Hepatocyte (in vitro differentiated cells): Measurements from ENCODE around the gene TMEM161A. TPM values are rescaled to one million over a fixed set of nuclear protein-coding genes. Genes with fewer than 3 reads are reported as not detected.
"Not testable (repeated sequence)": the region's sequence is repeated elsewhere in the genome, so short reads cannot be mapped to it uniquely, and the experiment has no call there.

Source experiments
- DNase-seq: peaks from one replicate; pipeline ENCODE4 v3.0.0-alpha.2; 2016; ENCODE audit warnings: low spot score
- H2AFZ ChIP-seq: fragments of 200-600 bp; sonication (generic); 2 replicates; pipeline ENCODE4 v1.6.0; 2016; ENCODE audit warnings: antibody characterized with exemption, mild to moderate bottlenecking
- H3K27ac ChIP-seq: fragments of 200-600 bp; sonication (generic); 2 replicates; pipeline ENCODE4 v1.5.1; 2016; ENCODE audit warnings: mild to moderate bottlenecking
- H3K27me3 ChIP-seq: fragments of 200-600 bp; sonication (generic); 2 replicates; pipeline ENCODE4 v1.6.1; 2016
- H3K36me3 ChIP-seq: fragments of 200-600 bp; sonication (generic); replicated peaks from 2 replicates; pipeline ENCODE4 v1.5.1; 2016; ENCODE audit warnings: low read depth; ENCODE audit not compliant: insufficient read depth
- H3K4me1 ChIP-seq: fragments of 200-600 bp; sonication (generic); 2 replicates; pipeline ENCODE4 v1.5.1; 2016; ENCODE audit warnings: mild to moderate bottlenecking, moderate library complexity; ENCODE audit not compliant: insufficient read depth
- H3K4me2 ChIP-seq: fragments of 200-600 bp; sonication (generic); 2 replicates; pipeline ENCODE4 v1.6.0; 2016
- H3K4me3 ChIP-seq: fragments of 200-600 bp; sonication (generic); 2 replicates; pipeline ENCODE4 v1.5.1; 2016; ENCODE audit warnings: mild to moderate bottlenecking
- H3K79me2 ChIP-seq: fragments of 200-600 bp; sonication (generic); 2 replicates; pipeline ENCODE4 v1.6.0; 2017; ENCODE audit warnings: mild to moderate bottlenecking
- H3K9me2 ChIP-seq: fragments of 200-600 bp; sonication (generic); replicated peaks from 2 replicates; pipeline ENCODE4 v1.6.0; 2017; ENCODE audit warnings: mild to moderate bottlenecking; ENCODE audit not compliant: insufficient read depth
- H3K9me3 ChIP-seq: fragments of 200-600 bp; sonication (generic); 2 replicates; pipeline ENCODE4 v1.5.1; 2016; ENCODE audit warnings: low read depth, mild to moderate bottlenecking
- H4K20me1 ChIP-seq: fragments of 200-600 bp; sonication (generic); 2 replicates; pipeline ENCODE4 v1.6.0; 2016; ENCODE audit warnings: mild to moderate bottlenecking; ENCODE audit not compliant: insufficient read depth, poor library complexity, severe bottlenecking
- CTCF ChIP-seq: fragments of 200-600 bp; sonication (generic); IDR thresholded peaks from 2 replicates; pipeline ENCODE4 v1.5.1; 2016; ENCODE audit warnings: antibody characterized with exemption, mild to moderate bottlenecking; ENCODE audit not compliant: poor library complexity
- EZH2 ChIP-seq: fragments of 200-600 bp; sonication (generic); IDR thresholded peaks from 2 replicates; pipeline ENCODE4 v1.6.1; 2016; ENCODE audit warnings: antibody characterized with exemption, mild to moderate bottlenecking, borderline replicate concordance
- EZH2phosphoT487 ChIP-seq: fragments of 200-600 bp; sonication (generic); IDR thresholded peaks from one replicate; pipeline ENCODE4 v1.6.1; 2018; ENCODE audit warnings: antibody characterized with exemption, mild to moderate bottlenecking, low read depth, moderate library complexity; ENCODE audit not compliant: unreplicated experiment, severe bottlenecking
- WGBS: methylation state at CpG from one replicate; pipeline ENCODE4 v1.1.6; 2016; ENCODE audit warnings: low lambda C conversion rate; ENCODE audit errors: missing lambda C conversion rate; 5-methylcytosine and 5-hydroxymethylcytosine counted together
- polyA plus RNA-seq: library from polyadenylated mRNA; unstranded; fragments of >200 nt; fragmentation: Nextera tagmentation; extraction: Ambion mirVana; gene quantifications from 2 replicates; pipeline ENCODE4 v1.2.1, GENCODE V29; 2016
- total RNA-seq: library from RNA; depleted of rRNA; stranded (reverse); fragments of >200 nt; gene quantifications from 2 replicates; pipeline ENCODE4 v1.2.3, GENCODE V29; 2014

Gene TMEM161A
- total and polyA plus RNA-seq, 2 experiments from 2014 or later, result 22.1 to 48.5 TPM

DNA sequence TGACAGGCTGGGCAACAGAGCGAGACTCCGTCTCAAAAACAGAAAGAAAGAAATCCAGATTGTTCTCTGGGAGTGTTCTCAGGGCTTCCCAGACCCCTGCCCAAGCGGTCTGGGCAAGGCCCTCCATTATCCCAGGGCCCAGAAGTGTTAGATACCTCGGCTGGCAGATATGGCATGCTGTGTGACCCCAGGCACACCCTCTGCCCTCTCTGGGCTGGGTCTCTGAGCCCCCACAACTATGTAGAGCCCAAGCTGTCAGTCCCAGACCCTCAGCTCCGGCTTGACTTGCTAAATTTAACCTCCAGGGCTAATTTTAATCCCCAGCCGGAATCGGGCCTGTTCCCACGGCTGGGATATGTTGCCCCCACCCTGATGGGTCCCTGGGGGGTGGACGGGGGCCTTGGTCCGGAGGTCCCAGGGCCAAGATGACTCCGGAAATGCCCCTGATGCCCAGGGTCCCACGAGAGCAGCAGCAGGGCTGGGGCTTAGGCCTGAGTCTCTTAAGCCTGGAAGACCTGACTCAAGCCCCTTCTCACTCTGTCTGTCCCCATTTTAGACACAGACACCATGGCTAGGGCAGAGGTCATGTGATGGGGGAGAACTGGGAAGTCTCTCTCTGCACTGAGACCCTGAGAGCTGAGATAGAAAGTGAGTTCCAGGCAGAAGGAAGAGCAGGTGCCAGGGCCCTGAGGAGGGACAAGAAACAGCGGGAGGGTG is 14.5 kb upstream of the TMEM161A start:
- no peak overlapping the region for H3K4me2 ChIP-seq
- no peak for TF ChIP-seq CTCF
- no peak for TF ChIP-seq EZH2
- TF ChIP-seq EZH2phosphoT487, result no peak
- DNase-seq, result no peak
- no peaks in the 10 kb centered on the region for H3K36me3 ChIP-seq
- no peaks in the 10 kb centered on the region for H3K79me2 ChIP-seq
- no peaks in the 10 kb centered on the region for H4K20me1 ChIP-seq
- no peak overlapping the region for H3K4me3 ChIP-seq
- no peaks in the 10 kb centered on the region for H3K9me2 ChIP-seq
- 88% methylated on average over 13 of the region's 13 CpGs for WGBS
- no peaks in the 10 kb centered on the region for H3K4me1 ChIP-seq
- H2AFZ ChIP-seq, result no peak overlapping the region
- no peaks in the 10 kb centered on the region for H3K27me3 ChIP-seq
- H3K9me3 ChIP-seq, result no peaks in the 10 kb centered on the region
- no peak overlapping the region for H3K27ac ChIP-seq

DNA sequence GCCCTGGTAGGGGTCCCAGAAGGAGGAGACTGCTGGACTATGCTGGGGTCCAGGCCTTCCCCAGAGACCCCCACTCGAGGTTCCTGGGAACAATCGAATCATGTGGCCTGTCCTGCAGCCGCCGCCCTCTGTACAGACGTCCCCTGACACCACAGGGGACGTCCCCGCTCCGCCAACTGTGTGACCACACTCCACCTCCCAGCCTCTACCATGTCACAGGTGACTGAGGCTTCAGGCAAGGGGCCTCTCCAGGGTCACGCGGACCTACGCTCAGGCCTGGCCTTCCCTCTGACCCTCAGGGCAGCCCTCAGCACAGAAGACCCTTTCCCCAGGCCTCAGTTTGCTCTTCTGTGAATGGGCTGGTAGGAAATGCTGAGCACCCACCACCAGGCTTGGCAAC is 13.1 kb upstream of the TMEM161A start:
- Histone ChIP-seq H3K79me2 (no peaks in the 10 kb centered on the region), H3K27ac (no peak overlapping the region), H3K4me3 (no peak overlapping the region), H3K4me1 (no peaks in the 10 kb centered on the region), H4K20me1 (no peaks in the 10 kb centered on the region), H3K4me2 (no peak overlapping the region), H3K27me3 (no peaks in the 10 kb centered on the region), H2AFZ (no peak overlapping the region), H3K9me2 (no peaks in the 10 kb centered on the region), H3K9me3 (no peaks in the 10 kb centered on the region), H3K36me3 (no peaks in the 10 kb centered on the region)
- TF ChIP-seq EZH2 (no peak), EZH2phosphoT487 (no peak), CTCF (no peak)
- 80% methylated on average over 11 of the region's 11 CpGs for WGBS
- DNase-seq, result no peak

- TF ChIP-seq EZH2 (no peak), CTCF (no peak), EZH2phosphoT487 (no peak)
- no peaks in the 10 kb centered on the region for H4K20me1 ChIP-seq
- H3K4me2 ChIP-seq, result no peak overlapping the region
Measured at GRCh38 chr19:19149435-19149834, 11.2 kb upstream of the TMEM161A start.

GRCh38 chr19:19148504-19148903 is 10.2 kb upstream of the TMEM161A start:
- not testable (repeated sequence) for DNase-seq, H3K4me3 ChIP-seq, H3K4me1 ChIP-seq, H3K27me3 ChIP-seq, H3K9me2 ChIP-seq, H3K79me2 ChIP-seq, H4K20me1 ChIP-seq, H3K9me3 ChIP-seq, H2AFZ ChIP-seq, H3K27ac ChIP-seq, H3K4me2 ChIP-seq, H3K36me3 ChIP-seq
- 94% methylated on average over 8 of the region's 8 CpGs for WGBS

More at GRCh38 chr19:19149435-19149834, 11.2 kb upstream of the TMEM161A start:
- 86% methylated on average over 2 of the region's 2 CpGs for WGBS
- Histone ChIP-seq H3K9me2 (no peaks in the 10 kb centered on the region), H3K9me3 (no peaks in the 10 kb centered on the region), H3K36me3 (no peaks in the 10 kb centered on the region), H3K79me2 (no peaks in the 10 kb centered on the region), H3K4me1 (no peaks in the 10 kb centered on the region), H3K4me3 (no peak overlapping the region), H3K27me3 (no peaks in the 10 kb centered on the region), H3K27ac (no peak overlapping the region), H2AFZ (no peak overlapping the region)
- no peak for DNase-seq
